ENCODE data around the gene CNKSR3. TPM values are rescaled to one million over a fixed set of nuclear protein-coding genes. Genes with fewer than 3 reads are reported as not detected.

The CNKSR3 gene
- total RNA-seq, 2 donors from 2014 or later: 11.5 to 16.8 TPM

DNA sequence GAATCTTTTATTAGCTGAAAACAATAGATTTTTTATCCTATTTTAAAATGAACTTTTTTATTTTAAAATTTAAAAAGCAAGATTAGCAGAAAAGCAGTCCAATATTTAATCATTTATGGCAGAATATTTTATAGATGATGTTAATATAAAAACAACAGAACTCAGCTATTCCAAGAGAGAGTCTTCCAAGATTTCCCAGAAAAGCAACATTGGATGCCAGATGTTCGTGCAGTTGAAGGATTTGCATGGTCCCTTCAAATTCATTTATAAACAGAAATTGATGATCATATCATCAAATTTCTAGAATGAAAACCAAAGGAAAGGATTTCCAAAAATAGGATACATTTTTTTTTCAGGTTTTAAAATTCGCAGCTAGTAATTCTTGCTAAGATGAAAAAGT, 25.4 kb upstream of the CNKSR3 start:
- Histone ChIP-seq H3K27ac (no peak overlapping the region), H3K4me3 (no peak overlapping the region), H3K36me3 (no peaks in the 10 kb centered on the region), H3K27me3 (no peaks in the 10 kb centered on the region), H3K4me1 (no peaks in the 10 kb centered on the region), H3K9me3 (no peaks in the 10 kb centered on the region)
- TF ChIP-seq, protein P1, sequence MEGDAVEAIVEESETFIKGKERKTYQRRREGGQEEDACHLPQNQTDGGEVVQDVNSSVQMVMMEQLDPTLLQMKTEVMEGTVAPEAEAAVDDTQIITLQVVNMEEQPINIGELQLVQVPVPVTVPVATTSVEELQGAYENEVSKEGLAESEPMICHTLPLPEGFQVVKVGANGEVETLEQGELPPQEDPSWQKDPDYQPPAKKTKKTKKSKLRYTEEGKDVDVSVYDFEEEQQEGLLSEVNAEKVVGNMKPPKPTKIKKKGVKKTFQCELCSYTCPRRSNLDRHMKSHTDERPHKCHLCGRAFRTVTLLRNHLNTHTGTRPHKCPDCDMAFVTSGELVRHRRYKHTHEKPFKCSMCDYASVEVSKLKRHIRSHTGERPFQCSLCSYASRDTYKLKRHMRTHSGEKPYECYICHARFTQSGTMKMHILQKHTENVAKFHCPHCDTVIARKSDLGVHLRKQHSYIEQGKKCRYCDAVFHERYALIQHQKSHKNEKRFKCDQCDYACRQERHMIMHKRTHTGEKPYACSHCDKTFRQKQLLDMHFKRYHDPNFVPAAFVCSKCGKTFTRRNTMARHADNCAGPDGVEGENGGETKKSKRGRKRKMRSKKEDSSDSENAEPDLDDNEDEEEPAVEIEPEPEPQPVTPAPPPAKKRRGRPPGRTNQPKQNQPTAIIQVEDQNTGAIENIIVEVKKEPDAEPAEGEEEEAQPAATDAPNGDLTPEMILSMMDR (IDR thresholded peaks at IDR 0.05): no peak
- no peak for DNase-seq (ENCODE audit: low spot score)

DNA sequence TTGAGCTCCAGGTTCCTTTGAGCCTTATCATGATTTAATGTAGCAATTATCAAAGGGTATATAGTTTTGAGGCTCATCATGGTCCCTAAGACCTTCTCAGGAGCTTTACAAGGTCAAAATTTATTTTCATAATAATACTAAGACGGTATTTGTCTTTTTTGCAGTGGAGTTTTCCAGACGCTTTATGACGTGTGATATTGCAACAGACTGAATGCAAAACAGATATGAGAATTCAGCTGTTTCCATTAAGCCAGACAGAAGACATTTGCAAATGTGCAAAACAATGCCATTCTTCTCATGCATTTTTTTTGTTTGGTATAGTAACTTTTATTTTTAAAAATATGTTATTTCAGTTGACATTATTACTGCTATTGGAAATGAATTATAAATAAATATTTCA, 24.7 kb upstream of the CNKSR3 start:
- Histone ChIP-seq H3K36me3 (no peaks in the 10 kb centered on the region), H3K9me3 (no peaks in the 10 kb centered on the region), H3K4me3 (no peak overlapping the region)

DNA sequence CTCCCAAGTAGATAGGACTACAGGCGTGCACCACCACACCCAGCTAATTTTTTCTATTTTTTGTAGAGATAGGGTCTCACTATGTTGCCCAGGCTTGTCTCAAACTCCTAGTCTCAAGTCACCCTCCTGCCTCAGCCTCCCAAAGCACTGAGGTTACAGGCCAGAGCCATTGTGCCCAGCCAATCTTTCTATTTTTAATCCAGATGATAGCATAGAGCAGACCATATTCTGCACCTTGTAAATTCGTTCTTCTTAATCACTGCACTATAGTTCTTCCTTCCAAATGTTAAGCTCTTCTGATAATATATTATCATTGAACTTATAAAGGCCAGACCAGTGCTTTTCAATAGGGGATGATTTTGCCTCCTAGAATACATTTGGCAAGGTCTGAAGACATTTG, 24.0 kb upstream of the CNKSR3 start:
- Histone ChIP-seq H3K36me3 (no peaks in the 10 kb centered on the region), H3K4me1 (no peaks in the 10 kb centered on the region), H3K27me3 (no peaks in the 10 kb centered on the region), H3K9me3 (no peaks in the 10 kb centered on the region), H3K27ac (no peak overlapping the region), H3K4me3 (no peak overlapping the region)
- DNase-seq (ENCODE audit: low spot score): no peak
- TF ChIP-seq, protein P1 (IDR thresholded peaks at IDR 0.05): no peak

More for the DNA sequence above, 24.7 kb upstream of the CNKSR3 start:
- no peak for DNase-seq (ENCODE audit: low spot score)
- no peaks in the 10 kb centered on the region for H3K4me1 ChIP-seq
- TF ChIP-seq, protein P1 (IDR thresholded peaks at IDR 0.05): no peak
- H3K27me3 ChIP-seq: no peaks in the 10 kb centered on the region
- no peak overlapping the region for H3K27ac ChIP-seq

DNA sequence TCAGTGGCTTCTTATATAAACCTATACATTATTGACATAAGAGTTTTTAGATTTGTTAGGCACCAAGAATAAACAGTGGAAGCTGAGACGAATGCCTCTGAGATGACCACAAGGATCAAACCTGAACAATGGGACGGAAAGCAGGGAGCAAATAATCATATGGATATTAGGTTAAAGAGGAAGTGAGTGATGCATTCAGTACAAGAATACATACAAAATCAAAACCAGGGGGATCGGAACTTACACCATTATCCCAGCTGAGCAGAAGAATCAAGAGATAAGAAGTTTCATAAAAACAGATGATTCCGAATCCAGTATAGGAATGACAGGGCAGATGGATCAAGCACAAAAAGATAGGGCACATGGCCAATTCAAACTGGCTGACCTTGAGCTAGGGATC, 21.9 kb upstream of the CNKSR3 start:
- H3K9me3 ChIP-seq: no peaks in the 10 kb centered on the region
- H3K27me3 ChIP-seq: no peaks in the 10 kb centered on the region
- H3K36me3 ChIP-seq: no peaks in the 10 kb centered on the region
- no peak overlapping the region for H3K27ac ChIP-seq
- DNase-seq (ENCODE audit: low spot score): no peak
- TF ChIP-seq, protein P1 (IDR thresholded peaks at IDR 0.05): no peak
- no peaks in the 10 kb centered on the region for H3K4me1 ChIP-seq
- H3K4me3 ChIP-seq: no peak overlapping the region

DNA sequence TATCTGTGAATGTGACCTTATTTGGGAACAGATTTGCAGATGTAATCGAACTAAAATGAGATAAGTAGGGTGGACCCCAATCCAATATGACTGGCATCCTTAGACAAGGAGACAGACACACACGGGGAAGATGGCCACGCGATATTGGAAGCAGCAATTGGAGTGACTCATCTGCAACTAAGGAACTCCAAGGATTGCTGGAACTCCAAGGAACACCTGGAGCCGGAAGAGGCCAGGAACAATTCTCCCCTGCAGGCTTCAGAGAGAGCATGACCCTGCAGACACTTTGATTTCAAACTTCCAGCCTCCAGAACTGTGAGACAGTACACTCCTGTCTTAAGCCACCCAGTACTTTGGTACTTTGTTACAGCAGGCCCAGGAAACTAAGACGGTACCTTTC, 19.5 kb upstream of the CNKSR3 start:
- Histone ChIP-seq H3K36me3 (no peaks in the 10 kb centered on the region), H3K27me3 (no peaks in the 10 kb centered on the region), H3K9me3 (no peaks in the 10 kb centered on the region), H3K4me3 (no peak overlapping the region), H3K4me1 (no peaks in the 10 kb centered on the region), H3K27ac (no peak overlapping the region)
- TF ChIP-seq, protein P1 (IDR thresholded peaks at IDR 0.05): no peak
- no peak for DNase-seq (ENCODE audit: low spot score)

DNA sequence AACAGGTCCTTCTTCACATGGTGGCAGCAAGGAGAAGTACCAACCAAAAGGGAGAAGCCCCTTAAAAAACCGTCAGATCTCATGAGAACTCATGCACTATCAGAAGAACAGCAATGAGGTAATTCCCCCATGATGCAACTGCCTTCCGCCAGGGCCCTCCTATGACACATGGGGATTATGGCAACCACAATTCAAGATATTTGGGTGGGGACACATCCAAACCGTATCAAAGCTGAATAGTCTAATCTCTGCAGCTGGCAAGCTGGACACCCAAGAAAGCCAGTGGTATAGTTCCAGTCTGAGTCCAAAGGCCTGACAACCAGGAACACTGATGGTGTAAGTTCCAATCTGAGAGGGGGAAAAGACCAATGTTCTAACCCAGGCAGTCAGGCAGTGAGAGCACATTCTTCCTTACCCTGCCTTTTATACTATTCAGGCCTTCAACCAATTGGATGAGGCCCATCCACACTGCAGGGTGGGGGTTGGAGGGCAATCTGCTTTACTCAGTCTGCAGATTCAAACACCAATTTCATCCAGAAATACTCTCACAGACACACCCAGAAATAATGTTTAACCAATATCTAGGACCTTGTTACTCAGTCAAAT, 17.9 kb upstream of the CNKSR3 start:
- Histone ChIP-seq H3K4me3 (no peak overlapping the region), H3K27ac (no peak overlapping the region), H3K4me1 (no peaks in the 10 kb centered on the region), H3K27me3 (no peaks in the 10 kb centered on the region), H3K9me3 (no peaks in the 10 kb centered on the region), H3K36me3 (no peaks in the 10 kb centered on the region)
- no peak for DNase-seq (ENCODE audit: low spot score)
- TF ChIP-seq, protein P1 (IDR thresholded peaks at IDR 0.05): no peak
